ENCODE measurements around the gene RBM6.
"Not testable (repeated sequence)": the region's sequence is repeated elsewhere in the genome, so short reads cannot be mapped to it uniquely, and the experiment has no call there.

RBM6 gene

DNA sequence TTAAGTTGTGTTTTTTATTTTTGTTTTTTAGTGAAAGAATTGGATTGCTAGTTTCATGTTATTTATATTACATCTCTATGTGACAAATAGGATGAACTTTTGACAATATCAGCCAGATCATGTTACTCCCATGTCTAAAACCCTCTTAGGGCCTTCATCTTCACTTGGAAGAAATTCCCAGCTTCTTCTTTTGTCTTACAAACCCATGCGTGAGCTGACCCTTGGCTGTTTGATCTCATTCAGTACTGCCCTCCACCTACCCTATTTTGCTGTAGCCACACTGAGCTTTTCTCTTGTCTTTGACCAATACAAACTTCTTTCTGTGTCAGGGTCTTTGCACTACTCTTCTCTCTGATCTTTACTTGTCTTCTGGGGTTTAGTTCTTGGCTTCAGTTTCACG, 37.0 kb downstream of the RBM6 start:
- TF ChIP-seq GATA1 (IDR thresholded peaks at IDR 0.05; ENCODE audit: low read depth, low read length) (no peak), POLR2A (IDR thresholded peaks at IDR 0.05; ENCODE audit: low read length) (no peak)
- DNase-seq = no peak

DNA sequence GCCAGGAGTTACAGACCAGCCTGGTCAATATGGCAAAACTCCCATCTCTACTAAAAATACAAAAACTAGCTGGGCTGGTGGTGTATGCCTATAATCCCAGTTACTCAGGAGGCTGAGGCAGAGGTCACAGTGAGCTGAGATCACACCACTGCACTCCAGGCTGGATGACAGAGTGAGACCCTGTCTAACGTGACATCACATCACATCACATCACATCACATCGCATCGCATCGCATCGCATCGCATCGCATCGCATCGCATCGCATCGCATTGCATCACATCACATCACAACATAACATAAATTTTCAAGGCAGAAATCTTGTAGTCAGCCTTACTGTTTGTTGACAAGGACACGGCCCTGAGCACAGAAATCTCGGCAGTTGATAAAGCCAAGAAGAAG, 44.4 kb downstream of the RBM6 start:
- TF ChIP-seq GATA1 (IDR thresholded peaks at IDR 0.05; ENCODE audit: low read depth, low read length) (no peak), POLR2A (IDR thresholded peaks at IDR 0.05; ENCODE audit: low read length) (no peak)
- DNase-seq = no peak

- no peak for TF ChIP-seq GATA1 (IDR thresholded peaks at IDR 0.05; ENCODE audit: low read depth, low read length)
- no peak for TF ChIP-seq POLR2A (IDR thresholded peaks at IDR 0.05; ENCODE audit: low read length)
- no peak for DNase-seq
These were observed 52.4 kb downstream of the RBM6 start for GRCh38 chr3:49992326-49992725.

DNA sequence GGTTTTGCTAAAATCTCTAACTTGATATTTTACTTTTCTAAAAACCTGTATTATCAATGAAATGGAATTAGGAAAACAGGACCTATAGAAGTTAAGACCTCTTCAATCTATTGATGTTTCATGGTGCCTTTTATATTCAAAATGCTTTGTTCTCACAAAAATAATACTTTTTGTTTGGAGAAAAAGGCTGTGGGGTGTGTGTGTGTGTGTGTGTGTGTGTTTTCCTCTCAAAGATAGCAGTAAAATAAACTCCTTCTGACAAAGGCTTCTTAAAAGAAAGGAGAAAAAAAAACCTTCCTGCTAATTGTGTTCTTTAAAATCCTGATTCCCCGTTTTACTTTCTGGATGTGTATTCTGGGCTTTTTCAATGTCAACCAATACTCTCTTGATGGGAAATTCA, 54.5 kb downstream of the RBM6 start:
- no peak for DNase-seq
- no peak for TF ChIP-seq POLR2A (IDR thresholded peaks at IDR 0.05; ENCODE audit: low read length)
- no peak for TF ChIP-seq GATA1 (IDR thresholded peaks at IDR 0.05; ENCODE audit: low read depth, low read length)

DNA sequence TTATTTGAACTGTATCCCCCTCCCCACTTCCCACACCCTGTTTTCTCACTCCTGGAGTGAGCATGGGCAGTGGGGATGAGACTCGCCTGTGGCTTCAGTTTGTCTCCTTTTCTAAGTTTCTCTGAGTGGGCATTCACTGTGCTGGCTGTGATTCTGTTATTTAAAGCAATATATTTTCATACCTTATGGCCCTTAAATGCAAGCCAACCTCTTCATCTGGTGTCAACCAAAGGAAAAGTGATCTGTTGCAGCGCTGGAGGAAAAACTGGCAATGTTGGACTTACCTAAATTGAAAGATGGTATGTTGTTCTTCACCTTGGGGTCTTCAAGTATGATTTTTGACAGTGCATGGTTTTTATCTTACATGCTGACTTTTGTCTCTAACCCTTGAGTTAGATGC, 56.1 kb downstream of the RBM6 start:
- TF ChIP-seq GATA1 (IDR thresholded peaks at IDR 0.05; ENCODE audit: low read depth, low read length) = no peak
- TF ChIP-seq POLR2A (IDR thresholded peaks at IDR 0.05; ENCODE audit: low read length) = no peak

DNA sequence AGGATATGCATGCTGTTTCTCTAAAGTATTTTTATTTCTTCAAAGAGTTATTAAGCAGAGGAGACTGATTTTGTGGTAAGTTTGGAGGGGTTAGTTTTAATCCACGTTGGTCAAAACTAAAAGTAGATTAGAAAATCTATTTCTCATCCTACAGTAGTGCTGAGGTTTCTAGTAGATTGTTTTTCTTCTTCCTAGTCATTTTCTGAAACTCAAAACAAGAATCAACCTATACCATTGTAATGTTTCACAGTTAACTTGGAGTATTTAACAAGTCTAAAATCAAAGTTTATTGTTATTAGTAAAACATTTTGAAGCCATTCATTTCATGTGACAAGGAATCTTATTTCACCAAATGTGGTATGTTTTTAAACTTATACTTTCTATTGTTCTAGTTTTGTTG, 57.9 kb downstream of the RBM6 start:
- no peak for DNase-seq
- TF ChIP-seq GATA1 (IDR thresholded peaks at IDR 0.05; ENCODE audit: low read depth, low read length) (no peak), POLR2A (IDR thresholded peaks at IDR 0.05; ENCODE audit: low read length) (no peak)

More for the DNA sequence above, 56.1 kb downstream of the RBM6 start:
- no peak for DNase-seq

DNA sequence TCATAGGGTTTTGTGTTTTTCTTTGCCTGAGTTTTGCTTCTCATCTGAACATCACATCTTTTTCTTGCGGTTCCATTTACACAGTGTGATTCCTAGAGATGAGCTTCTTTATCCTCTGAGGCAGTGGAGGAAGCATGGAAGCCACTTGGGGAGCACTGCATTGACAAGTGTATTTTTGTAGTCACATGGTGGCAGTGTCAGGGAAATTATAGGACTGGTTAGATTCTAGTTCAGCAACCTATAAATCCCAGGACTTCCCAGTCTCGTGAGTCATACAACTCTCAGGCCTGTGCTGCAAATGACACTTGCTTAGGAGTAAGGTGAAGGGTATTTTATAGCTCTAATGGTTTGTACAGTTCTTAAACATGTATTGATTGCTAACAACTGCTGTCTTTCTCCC, 58.4 kb downstream of the RBM6 start:
- DNase-seq = no peak
- TF ChIP-seq GATA1 (IDR thresholded peaks at IDR 0.05; ENCODE audit: low read depth, low read length) = no peak
- TF ChIP-seq POLR2A (IDR thresholded peaks at IDR 0.05; ENCODE audit: low read length) = no peak

GRCh38 chr3:50001511-50001910, 61.6 kb downstream of the RBM6 start:
- TF ChIP-seq POLR2A (IDR thresholded peaks at IDR 0.05; ENCODE audit: low read length) (no peak), GATA1 (IDR thresholded peaks at IDR 0.05; ENCODE audit: low read depth, low read length) (no peak)
- no peak for DNase-seq

GRCh38 chr3:50003216-50003615, 63.3 kb downstream of the RBM6 start:
- DNase-seq = no peak
- TF ChIP-seq GATA1 (IDR thresholded peaks at IDR 0.05; ENCODE audit: low read depth, low read length) = no peak
- no peak for TF ChIP-seq POLR2A (IDR thresholded peaks at IDR 0.05; ENCODE audit: low read length)

GRCh38 chr3:50003824-50004223, 63.9 kb downstream of the RBM6 start:
- TF ChIP-seq GATA1 (IDR thresholded peaks at IDR 0.05; ENCODE audit: low read depth, low read length) (no peak), POLR2A (IDR thresholded peaks at IDR 0.05; ENCODE audit: low read length) (no peak)
- DNase-seq = no peak

DNA sequence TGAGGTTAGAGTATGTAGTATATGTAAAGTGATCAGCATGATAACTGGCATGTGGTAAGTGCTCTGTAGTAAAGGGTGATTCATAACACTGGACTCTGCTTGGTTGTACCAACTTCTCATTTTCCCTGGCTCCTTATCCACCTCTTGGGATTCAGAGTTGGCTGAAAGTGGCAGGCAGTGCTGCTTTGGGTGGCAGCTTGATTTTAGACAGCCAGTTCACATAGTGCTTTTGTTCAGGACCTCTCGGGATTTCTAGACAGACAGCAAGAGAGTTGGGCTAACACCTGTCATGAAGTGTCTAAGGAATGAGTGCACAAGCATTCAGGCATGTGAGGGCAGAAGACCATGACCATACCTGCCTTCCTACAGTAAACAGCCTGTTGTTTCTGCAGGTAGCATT, 69.0 kb downstream of the RBM6 start:
- DNase-seq = no peak
- no peak for TF ChIP-seq GATA1 (IDR thresholded peaks at IDR 0.05; ENCODE audit: low read depth, low read length)
- no peak for TF ChIP-seq POLR2A (IDR thresholded peaks at IDR 0.05; ENCODE audit: low read length)

DNA sequence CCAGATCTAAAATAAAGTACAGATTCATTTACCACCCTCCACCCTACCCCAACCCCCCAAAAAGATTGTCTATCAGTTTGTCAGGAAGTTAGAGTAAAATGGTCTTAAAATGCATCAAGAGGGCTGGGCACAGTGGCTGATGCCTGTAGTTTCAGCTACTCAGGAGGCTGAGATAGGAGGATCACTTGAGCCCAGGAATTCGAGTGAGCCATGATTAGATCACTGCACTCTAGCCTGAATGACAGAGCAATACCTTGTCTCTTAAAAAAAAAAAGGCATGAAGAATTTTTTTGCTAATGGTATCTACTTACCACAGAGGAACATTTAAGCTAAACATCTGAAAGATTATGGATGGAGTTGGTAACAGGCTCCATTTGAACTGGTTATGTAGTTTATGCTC, 71.0 kb downstream of the RBM6 start:
- DNase-seq = peak in 1 of 2 experiments; percentile 12
- TF ChIP-seq GATA1 (IDR thresholded peaks at IDR 0.05; ENCODE audit: low read depth, low read length) = no peak
- no peak for TF ChIP-seq POLR2A (IDR thresholded peaks at IDR 0.05; ENCODE audit: low read length)

DNA sequence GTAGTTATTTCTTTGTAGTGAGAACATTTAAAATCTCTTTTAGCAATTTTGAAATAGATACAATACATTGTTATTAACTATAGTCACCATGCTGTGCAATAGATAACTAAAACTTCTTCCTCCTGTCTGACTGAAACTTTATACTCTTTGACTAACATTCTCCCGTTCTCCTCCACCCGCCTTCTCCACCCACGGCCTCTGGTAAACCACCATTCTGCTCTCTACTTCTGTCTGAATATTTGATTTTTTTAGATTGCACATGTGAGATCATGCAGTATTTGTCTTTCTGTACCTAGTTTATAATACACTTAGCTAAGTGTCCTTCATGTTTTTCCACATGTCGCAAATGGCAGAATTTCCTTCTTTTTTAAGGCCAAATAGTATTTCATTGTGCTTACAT, 76.0 kb downstream of the RBM6 start:
- TF ChIP-seq GATA1 (IDR thresholded peaks at IDR 0.05; ENCODE audit: low read depth, low read length) (no peak), POLR2A (IDR thresholded peaks at IDR 0.05; ENCODE audit: low read length) (no peak)
- DNase-seq = no peak

- no peak for DNase-seq
- TF ChIP-seq GATA1 (IDR thresholded peaks at IDR 0.05; ENCODE audit: low read depth, low read length) (no peak), POLR2A (IDR thresholded peaks at IDR 0.05; ENCODE audit: low read length) (no peak)
These were observed 88.4 kb downstream of the RBM6 start for GRCh38 chr3:50028346-50028745.

GRCh38 chr3:50031201-50031600, 91.3 kb downstream of the RBM6 start:
- DNase-seq = not testable (repeated sequence)

DNA sequence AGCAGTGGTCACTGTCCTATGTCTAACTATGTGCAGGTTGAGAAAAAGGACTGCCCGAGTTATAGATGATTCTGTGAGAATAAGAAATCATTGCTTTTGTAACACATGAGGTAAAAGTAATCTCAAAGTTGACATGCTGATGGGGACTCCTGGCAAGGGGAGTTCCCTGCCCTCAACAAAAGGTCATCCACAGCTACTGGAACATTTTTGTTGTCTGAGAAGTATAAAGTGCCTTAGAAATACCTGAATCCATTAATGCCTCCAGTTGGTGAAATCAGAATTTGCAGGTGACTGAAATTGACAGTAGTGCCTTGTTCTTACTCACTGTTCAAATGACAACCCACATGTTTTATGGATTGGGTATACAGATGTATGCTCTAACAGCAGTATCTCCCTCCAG, 105.0 kb downstream of the RBM6 start:
- no peak for DNase-seq
- TF ChIP-seq POLR2A (IDR thresholded peaks at IDR 0.05; ENCODE audit: low read length) (no peak), GATA1 (IDR thresholded peaks at IDR 0.05; ENCODE audit: low read depth, low read length) (no peak)
